GM12878 (cell line): ENCODE data around the gene COMMD10.

ENCODE experiments used
- CTCF ChIP-seq, 3 experiments: IDR thresholded peaks in 2 of 3; conservative IDR thresholded peaks in 1 of 3; 2 replicates each; pipeline ENCODE4 v1.5.1; 2011; ENCODE audit warnings: low read depth in 3 of 3, low read length in 3 of 3, mild to moderate bottlenecking in 3 of 3, control low read depth in 2 of 3, moderate library complexity in 2 of 3, inconsistent platforms in 1 of 3, mixed read lengths in 1 of 3; ENCODE audit not compliant: control insufficient read depth in 2 of 3, insufficient read depth in 1 of 3; ENCODE audit errors: extremely low read depth in 1 of 3
- NR2C1 ChIP-seq: fragments of 450-650 bp; IDR thresholded peaks from 2 replicates; pipeline ENCODE4 v1.6.1; 2017; ENCODE audit warnings: antibody characterized with exemption, mild to moderate bottlenecking, moderate library complexity
- POLR2A ChIP-seq: IDR thresholded peaks from 2 replicates; pipeline ENCODE4 v1.6.1; 2011; ENCODE audit warnings: low read depth, mild to moderate bottlenecking, low read length

- no peak for TF ChIP-seq CTCF (IDR thresholded peaks at IDR 0.05 in 2 of 3, conservative IDR thresholded peaks at IDR 0.05 in 1 of 3; ENCODE audit: control insufficient read depth in 2 of 3, extremely low read depth in 1 of 3, insufficient read depth in 1 of 3, low read depth in 3 of 3, low read length in 3 of 3)
- no peak for TF ChIP-seq POLR2A
- no peak for TF ChIP-seq NR2C1
These were observed 195.5 kb downstream of the COMMD10 start for GRCh38 chr5:116280149-116280803.
